HepG2 (cell line): ENCODE data around the gene PLA2G2A. TPM values are rescaled to one million over a fixed set of nuclear protein-coding genes. Genes with fewer than 3 reads are reported as not detected.

Source experiments
- AKAP8 ChIP-seq: sonication (generic); formaldehyde crosslinking; IDR thresholded peaks from 2 replicates; pipeline ENCODE4 v1.5.1; 2020; ENCODE audit warnings: mild to moderate bottlenecking, missing genetic modification reagents
- ATRX ChIP-seq: sonication (generic); formaldehyde crosslinking; IDR thresholded peaks from 2 replicates; pipeline ENCODE4 v1.4.0; 2020; ENCODE audit warnings: missing genetic modification reagents, borderline replicate concordance
- BCL6 ChIP-seq: IDR thresholded peaks from 2 replicates; pipeline ENCODE4 v1.6.1; 2016; ENCODE audit warnings: missing genetic modification reagents, missing compliant biosample characterization
- FOXA3 ChIP-seq: IDR thresholded peaks from 2 replicates; pipeline ENCODE4 v1.6.1; 2016; ENCODE audit warnings: missing genetic modification reagents, missing compliant biosample characterization
- GATAD2A ChIP-seq: IDR thresholded peaks from 2 replicates; pipeline ENCODE4 v1.6.1; 2016
- KAT7 ChIP-seq: IDR thresholded peaks from 2 replicates; pipeline ENCODE4 v1.6.1; 2018; ENCODE audit warnings: borderline replicate concordance, missing compliant biosample characterization
- NR0B2 ChIP-seq: sonication (generic); formaldehyde crosslinking; IDR thresholded peaks from 2 replicates; pipeline ENCODE4 v1.4.0; 2020; ENCODE audit warnings: mild to moderate bottlenecking, missing genetic modification reagents
- RBFOX2 ChIP-seq: fragments of 200-400 bp; formaldehyde crosslinking; IDR thresholded peaks from 2 replicates; pipeline ENCODE4 v1.6.1; 2017; ENCODE audit warnings: low read depth, mild to moderate bottlenecking, low read length
- REST ChIP-seq, 2 experiments: IDR thresholded peaks; 2 replicates each; pipeline ENCODE4 v1.6.1; 2011 to 2012; ENCODE audit warnings: low read length in 2 of 2, borderline replicate concordance in 1 of 2, low read depth in 1 of 2, mild to moderate bottlenecking in 1 of 2, moderate library complexity in 1 of 2
- SOX13 ChIP-seq, 3 experiments: fragments of 450-650 bp in 1 of 3; sonication (generic) in 1 of 3; formaldehyde crosslinking in 1 of 3; IDR thresholded peaks in 2 of 3; conservative IDR thresholded peaks in 1 of 3; 2 replicates each; pipeline versions ENCODE4 v1.5.0 to v1.6.1; 2016 to 2020; ENCODE audit warnings: antibody characterized with exemption in 1 of 3, mild to moderate bottlenecking in 1 of 3, missing compliant biosample characterization in 1 of 3, missing genetic modification reagents in 1 of 3, moderate library complexity in 1 of 3
- ZNF124 ChIP-seq: sonication (generic); formaldehyde crosslinking; IDR thresholded peaks from 2 replicates; pipeline ENCODE4 v1.4.0; 2020; ENCODE audit warnings: missing genetic modification reagents
- ZNF224 ChIP-seq: sonication (generic); formaldehyde crosslinking; IDR thresholded peaks from 2 replicates; pipeline ENCODE4 v1.5.0; 2020; ENCODE audit warnings: mild to moderate bottlenecking, missing genetic modification reagents
- polyA plus RNA-seq, 8 experiments: library from polyadenylated mRNA; depleted of rRNA in 3 of 8; stranded (reverse) in 7 of 8; unstranded in 1 of 8; fragments of >200 nt; fragmentation: Illumina TruSeq in 4 of 8; extraction: Trizol in 4 of 8; gene quantifications; 2 replicates each; pipeline versions ENCODE4 v1.2.1 to v1.2.3, GENCODE V29; 2011 to 2016; ENCODE audit warnings: low read depth in 4 of 8, missing spikeins in 1 of 8, mixed read lengths in 1 of 8; ENCODE audit not compliant: insufficient read depth in 1 of 8
- total RNA-seq, 5 experiments: library from RNA; depleted of rRNA; stranded (reverse); fragments of >200 nt; fragmentation: Illumina TruSeq; extraction: Trizol; gene quantifications; 2 replicates each; pipeline ENCODE4 v1.2.3, GENCODE V29; 2016; ENCODE audit warnings: low read depth in 1 of 5

The PLA2G2A gene
- total and polyA plus RNA-seq, 2 of the 13 experiments (the other 11 are each of a cell fraction or from before 2014, with no cell fraction given) = 0.35 to 30.3 TPM

GRCh38 chr1:19980314-19980713 is 896 bp upstream of the PLA2G2A start (continued):
- TF ChIP-seq REST (IDR thresholded peaks at IDR 0.05; ENCODE audit: borderline replicate concordance in 1 of 2, low read depth in 1 of 2, low read length in 2 of 2) = no peak
- peak; percentile 22; the same call in 1 of the 2 replicates for TF ChIP-seq FOXA3 (CRISPR knock-in tag)
- no peak for TF ChIP-seq GATAD2A (CRISPR knock-in tag)
- no peak for TF ChIP-seq ATRX
- no peak for TF ChIP-seq RBFOX2
- TF ChIP-seq AKAP8 = no peak
- no peak for TF ChIP-seq NR0B2
- no peak for TF ChIP-seq KAT7
- TF ChIP-seq ZNF224 = no peak
- no peak for TF ChIP-seq ZNF124 (CRISPR knock-in tag)
- TF ChIP-seq SOX13 (IDR thresholded peaks at IDR 0.05) = no peak
- TF ChIP-seq SOX13 (CRISPR knock-in tag; conservative IDR thresholded peaks at IDR 0.05 in 1 of 2, IDR thresholded peaks at IDR 0.05 in 1 of 2) = 0 out of 4 replicates have a peak, but pooled peaks of 1 of the 2 experiments have one; percentile 12
- TF ChIP-seq BCL6 = 0 out of 2 replicates have a peak, but pooled peaks have one; percentile 19
